Left lung (tissue), 10 donors: ENCODE measurements around the gene CHADL. TPM values are rescaled to one million over a fixed set of nuclear protein-coding genes. Genes with fewer than 3 reads are reported as not detected.
"Not testable (repeated sequence)": the region's sequence is repeated elsewhere in the genome, so short reads cannot be mapped to it uniquely, and the experiment has no call there.

Experiments used
- ATAC-seq: fragments of 200-7000 bp; cut with Tn5 transposase; one replicate; pipeline ENCODE4 v1.9.1; 2020; ENCODE audit warnings: moderate library complexity
- DNase-seq, 4 donors: peaks; one replicate each; pipeline ENCODE4 v3.0.0-alpha.2; 2013 to 2020
- H3K27ac ChIP-seq, 2 donors: fragments of 200-600 bp; sonication (generic) in 1 of 2; one replicate each; pipeline versions ENCODE4 v1.5.0 to v1.8.0; 2020 to 2021
- H3K27me3 ChIP-seq, 2 donors: fragments of 200-600 bp; sonication (generic) in 1 of 2; one replicate each; pipeline versions ENCODE4 v1.5.0 to v1.8.0; 2020 to 2021
- H3K36me3 ChIP-seq, 2 donors: fragments of 200-600 bp; sonication (generic) in 1 of 2; one replicate each; pipeline versions ENCODE4 v1.5.0 to v1.8.0; 2020 to 2021
- H3K4me1 ChIP-seq, 2 donors: fragments of 200-600 bp; one replicate each; pipeline ENCODE4 v1.8.0; 2021
- H3K4me3 ChIP-seq, 2 donors: fragments of 200-600 bp; sonication (generic) in 1 of 2; one replicate each; pipeline versions ENCODE4 v1.5.0 to v1.8.0; 2020 to 2021; ENCODE audit warnings: mild to moderate bottlenecking in 1 of 2
- H3K9me3 ChIP-seq, 2 donors: fragments of 200-600 bp; sonication (generic) in 1 of 2; one replicate each; pipeline versions ENCODE4 v1.5.0 to v1.8.0; 2020 to 2021
- intact Hi-C, 2 donors: fragments of 100-400 bp; cut with DNase I; formaldehyde crosslinking; loops; one replicate each; pipeline versions ENCODE4 v1.11.2 to v1.14.2; 2022
- microRNA-seq, 2 donors: library from miRNA; unstranded; fragments of <30 nt; microRNA quantifications; one replicate each; pipeline ENCODE4, GENCODE V29; 2019
- polyA plus RNA-seq, 6 donors: library from polyadenylated mRNA; unstranded; fragments of 120-200 nt; gene quantifications; one replicate each; pipeline ENCODE4 v1.2.1, GENCODE V29; 2013; ENCODE audit not compliant: insufficient read length in 6 of 6
- total RNA-seq, 2 donors: library from RNA; stranded (reverse); fragmentation: NEBNext Ultra II Directional; extraction: Animal tissue kit (Norgen Biotek cat#: 25700); gene quantifications; one replicate each; pipeline ENCODE4 v1.2.1, GENCODE V29; 2021
- TF ChIP-seq, protein P1 (sequence below), 2 donors: fragments of 200-600 bp; sonication (generic) in 1 of 2; IDR thresholded peaks; one replicate each; pipeline versions ENCODE4 v1.5.0 to v1.8.0; 2021; ENCODE audit warnings: antibody characterized with exemption in 2 of 2
- donor health status: DM: no; HTN: yes; CAD: no.
- donor health status: DM: no; HTN: no; CAD: no.

CHADL gene
- total and polyA plus RNA-seq, 8 donors, result 2.1 to 6.2 (median 2.6) TPM

GRCh38 chr22:41184679-41185078, 56.1 kb downstream of the CHADL start:
- intact Hi-C loops, result no loop called here
- no peak overlapping the region for H3K4me3 ChIP-seq
- H3K27me3 ChIP-seq, result no peaks in the 10 kb centered on the region

DNA sequence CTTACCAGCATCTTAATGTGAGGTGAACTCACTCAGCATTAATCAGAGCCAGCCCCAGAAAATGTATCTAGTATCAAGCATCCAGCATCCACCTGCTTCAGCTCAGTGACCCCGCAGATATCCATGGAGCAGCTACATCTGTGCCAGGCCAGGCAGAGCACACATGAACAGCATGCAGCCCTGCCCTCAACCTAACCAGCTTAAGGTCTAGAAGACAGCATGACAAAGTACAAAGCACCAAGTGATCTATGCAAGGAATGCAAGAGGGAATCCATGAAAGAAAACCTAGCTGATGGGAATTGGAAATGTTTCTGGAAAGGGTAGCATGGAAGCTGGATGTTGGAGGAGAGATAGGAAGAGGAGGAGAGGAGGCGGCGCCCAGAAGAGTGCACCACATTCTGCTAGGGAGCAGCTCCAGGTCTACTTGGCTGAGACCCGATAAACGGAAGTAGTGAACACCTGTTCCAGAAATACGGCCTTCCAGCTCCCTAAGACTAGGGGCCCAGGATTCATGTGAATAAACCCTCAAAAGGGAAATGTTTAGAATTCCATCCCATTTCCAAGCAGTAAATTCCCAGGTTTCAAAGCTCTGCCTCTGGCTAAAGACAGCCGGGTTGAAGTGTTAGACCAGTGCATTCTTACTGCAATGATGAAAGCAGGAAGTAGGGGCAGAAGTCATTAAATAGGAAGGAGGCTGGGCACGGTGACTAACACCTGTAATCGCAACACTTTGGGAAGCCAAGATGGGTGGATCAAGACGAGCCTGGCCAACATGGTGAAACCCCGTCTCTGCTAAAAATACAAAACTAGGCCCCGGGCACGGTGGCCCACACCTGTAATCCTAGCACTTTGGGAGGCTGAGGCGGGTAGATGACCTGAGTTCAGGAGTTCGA, 59.1 kb downstream of the CHADL start:
- peaks cover 0 to 39% of the 10 kb centered on the region in 2 donors for H3K36me3 ChIP-seq
- peak; percentile 87 for ATAC-seq
- no peaks in the 10 kb centered on the region for H3K9me3 ChIP-seq
- TF ChIP-seq, protein P1, sequence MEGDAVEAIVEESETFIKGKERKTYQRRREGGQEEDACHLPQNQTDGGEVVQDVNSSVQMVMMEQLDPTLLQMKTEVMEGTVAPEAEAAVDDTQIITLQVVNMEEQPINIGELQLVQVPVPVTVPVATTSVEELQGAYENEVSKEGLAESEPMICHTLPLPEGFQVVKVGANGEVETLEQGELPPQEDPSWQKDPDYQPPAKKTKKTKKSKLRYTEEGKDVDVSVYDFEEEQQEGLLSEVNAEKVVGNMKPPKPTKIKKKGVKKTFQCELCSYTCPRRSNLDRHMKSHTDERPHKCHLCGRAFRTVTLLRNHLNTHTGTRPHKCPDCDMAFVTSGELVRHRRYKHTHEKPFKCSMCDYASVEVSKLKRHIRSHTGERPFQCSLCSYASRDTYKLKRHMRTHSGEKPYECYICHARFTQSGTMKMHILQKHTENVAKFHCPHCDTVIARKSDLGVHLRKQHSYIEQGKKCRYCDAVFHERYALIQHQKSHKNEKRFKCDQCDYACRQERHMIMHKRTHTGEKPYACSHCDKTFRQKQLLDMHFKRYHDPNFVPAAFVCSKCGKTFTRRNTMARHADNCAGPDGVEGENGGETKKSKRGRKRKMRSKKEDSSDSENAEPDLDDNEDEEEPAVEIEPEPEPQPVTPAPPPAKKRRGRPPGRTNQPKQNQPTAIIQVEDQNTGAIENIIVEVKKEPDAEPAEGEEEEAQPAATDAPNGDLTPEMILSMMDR (IDR thresholded peaks at IDR 0.05), result no peak
- H3K4me1 ChIP-seq, result peaks cover 5 to 13% of the 10 kb centered on the region in 2 donors
- H3K4me3 ChIP-seq, result no peak overlapping the region
- peak overlapping the region; percentile 26 to 50 for H3K27ac ChIP-seq
- no peaks in the 10 kb centered on the region for H3K27me3 ChIP-seq
- DNase-seq, result no peak
- intact Hi-C loops, result no loop called here

More at GRCh38 chr22:41184679-41185078, 56.1 kb downstream of the CHADL start:
- Histone ChIP-seq H3K27ac (no peak overlapping the region), H3K9me3 (no peaks in the 10 kb centered on the region), H3K4me1 (peaks cover 5 to 13% of the 10 kb centered on the region in 2 donors), H3K36me3 (peaks cover 0 to 11% of the 10 kb centered on the region in 2 donors)
- ATAC-seq, result no peak
- DNase-seq, result no peak
- TF ChIP-seq, protein P1 (IDR thresholded peaks at IDR 0.05), result no peak

GRCh38 chr22:41180926-41181325, 59.8 kb downstream of the CHADL start:
- TF ChIP-seq, protein P1 (IDR thresholded peaks at IDR 0.05), result no peak
- Histone ChIP-seq H3K9me3 (no peaks in the 10 kb centered on the region), H3K27ac (peak overlapping the region in 1 of 2 donors; percentile 50), H3K4me1 (peaks cover 5 to 13% of the 10 kb centered on the region in 2 donors), H3K36me3 (peaks cover 0 to 45% of the 10 kb centered on the region in 2 donors), H3K27me3 (no peaks in the 10 kb centered on the region), H3K4me3 (no peak overlapping the region)
- DNase-seq, result no peak
- intact Hi-C loops, result no loop called here
- no peak for ATAC-seq

GRCh38 chr22:41180362-41180761, 60.4 kb downstream of the CHADL start:
- H3K4me3 ChIP-seq, DNase-seq, intact Hi-C loops, H3K27ac ChIP-seq, H3K9me3 ChIP-seq, H3K27me3 ChIP-seq, ATAC-seq: not testable (repeated sequence)
- H3K4me1 ChIP-seq, result peaks cover 5 to 13% of the 10 kb centered on the region in 2 donors
- peaks cover 0 to 51% of the 10 kb centered on the region in 2 donors for H3K36me3 ChIP-seq

Small RNAs within 50 kb of the gene (microRNA-seq; reads per million reads assigned to microRNA genes)
- gene MIR6889, result 0.27 to 0.50 reads per million in 2 donors

Other genes starting within 250 kb of the CHADL start
- gene EP300, start 148.3 kb downstream of the CHADL start, total RNA-seq, result 10 to 100 TPM; 63.3 to 73.8 TPM
- gene EP300, start 148.3 kb downstream of the CHADL start, polyA plus RNA-seq, result 10 to 100 TPM; 73.0 to 80.1 (median 77.8) TPM
- gene L3MBTL2, start 35.6 kb downstream of the CHADL start, total RNA-seq, result 10 to 100 TPM; 23.4 TPM
- gene L3MBTL2, start 35.6 kb downstream of the CHADL start, polyA plus RNA-seq, result 10 to 100 TPM; 21.8 to 25.9 (median 23.4) TPM
- 10 to 100 TPM; 54.9 to 65.8 TPM for gene RANGAP1, start 45.3 kb upstream of the CHADL start, total RNA-seq
- 10 to 100 TPM; 35.0 to 48.8 (median 38.0) TPM for gene RANGAP1, start 45.3 kb upstream of the CHADL start, polyA plus RNA-seq
- 10 to 100 TPM; 50.4 to 65.6 TPM for gene ZC3H7B, start 60.6 kb upstream of the CHADL start, total RNA-seq
- gene ZC3H7B, start 60.6 kb upstream of the CHADL start, polyA plus RNA-seq, result 10 to 100 TPM; 59.4 to 84.1 (median 73.1) TPM
- 10 to 100 TPM; 10.2 to 17.3 TPM for gene TEF, start 141.0 kb upstream of the CHADL start, total RNA-seq
- 10 to 100 TPM; 10.7 to 16.8 (median 12.1) TPM for gene TEF, start 141.0 kb upstream of the CHADL start, polyA plus RNA-seq
- gene TOB2, start 205.9 kb upstream of the CHADL start, total RNA-seq, result 10 to 100 TPM; 38.9 to 47.8 TPM
- 10 to 100 TPM; 40.5 to 62.6 (median 52.4) TPM for gene TOB2, start 205.9 kb upstream of the CHADL start, polyA plus RNA-seq
- gene PHF5A, start 227.8 kb upstream of the CHADL start, total RNA-seq, result 10 to 100 TPM; 30.3 to 35.5 TPM
- 10 to 100 TPM; 44.9 to 54.7 (median 46.7) TPM for gene PHF5A, start 227.8 kb upstream of the CHADL start, polyA plus RNA-seq
- gene ACO2, start 228.2 kb upstream of the CHADL start, total RNA-seq, result 10 to 100 TPM; 85.3 to 91.8 TPM
- 10 to 100 TPM; 51.0 to 66.1 (median 56.6) TPM for gene ACO2, start 228.2 kb upstream of the CHADL start, polyA plus RNA-seq